OCI-LY7 (cell line): ENCODE results near the gene RNF26. TPM values are rescaled to one million over a fixed set of nuclear protein-coding genes. Genes with fewer than 3 reads are reported as not detected.
A peak's percentile ranks its signal among the peaks of the same experiment; 100 is the strongest.

Source experiments
- BruUV-seq: library from RNA; stranded (reverse); fragments of 400-500 nt; replicated peaks from 2 replicates; lab custom pipeline; 2021; lab: Mats Ljungman, UMichigan
- CTCF ChIA-PET: fragments of 300-600 bp; sonication (Branson Sonifier 250); formaldehyde crosslinking; loops from one replicate; lab custom pipeline; 2022; ENCODE audit warnings: antibody characterized with exemption; ENCODE audit not compliant: unreplicated experiment; lab: Charles Lee
- POLR2A ChIA-PET: fragments of 300-600 bp; sonication (Branson Sonifier 250); formaldehyde crosslinking; loops from one replicate; lab custom pipeline; 2022; ENCODE audit warnings: antibody characterized with exemption; lab: Charles Lee
- DNase-seq: peaks from one replicate; pipeline ENCODE4 v3.0.0-alpha.2; 2015; ENCODE audit warnings: low spot score
- H2AFZ ChIP-seq: fragments of 200-600 bp; sonication (generic), shearing (Covaris generic); 2 replicates; pipeline ENCODE4 v1.6.1; 2014; ENCODE audit warnings: mild to moderate bottlenecking, antibody characterized with exemption, low read length, moderate library complexity
- H3K27ac ChIP-seq: fragments of 200-600 bp; sonication (generic); 2 replicates; pipeline ENCODE4 v1.5.1; 2014; ENCODE audit warnings: mixed run types, low read depth, mild to moderate bottlenecking, moderate library complexity, low read length, inconsistent platforms; ENCODE audit not compliant: poor library complexity, severe bottlenecking
- H3K36me3 ChIP-seq: fragments of 200-600 bp; sonication (generic); 2 replicates; pipeline ENCODE4 v1.6.1; 2014; ENCODE audit warnings: mild to moderate bottlenecking, antibody characterized with exemption, low read length, moderate library complexity, mixed read lengths; ENCODE audit not compliant: insufficient read depth
- H3K4me1 ChIP-seq: fragments of 200-600 bp; sonication (generic); 2 replicates; pipeline ENCODE4 v1.5.1; 2014; ENCODE audit warnings: mild to moderate bottlenecking, low read length; ENCODE audit not compliant: insufficient read depth, poor library complexity, severe bottlenecking
- H3K4me2 ChIP-seq: fragments of 200-600 bp; sonication (generic); 2 replicates; pipeline ENCODE4 v1.6.1; 2014; ENCODE audit warnings: mild to moderate bottlenecking, low read length
- H3K4me3 ChIP-seq: fragments of 200-600 bp; sonication (generic); 2 replicates; pipeline ENCODE4 v1.5.1; 2014; ENCODE audit warnings: mild to moderate bottlenecking, low read depth, low read length; ENCODE audit not compliant: poor library complexity, severe bottlenecking
- H3K79me2 ChIP-seq: fragments of 200-600 bp; sonication (generic); 2 replicates; pipeline ENCODE4 v1.6.1; 2016; ENCODE audit warnings: low read depth, mild to moderate bottlenecking, low read length, moderate library complexity, mixed read lengths; ENCODE audit not compliant: insufficient read depth
- H3K9me2 ChIP-seq: fragments of 200-600 bp; sonication (generic); 2 replicates; pipeline ENCODE4 v1.6.1; 2016; ENCODE audit warnings: mild to moderate bottlenecking, low read length, mixed read lengths; ENCODE audit not compliant: insufficient read depth
- H3K9me3 ChIP-seq: fragments of 200-600 bp; sonication (generic); 2 replicates; pipeline ENCODE4 v1.6.1; 2014; ENCODE audit warnings: mild to moderate bottlenecking, mixed run types, low read length, mixed read lengths
- H4K20me1 ChIP-seq: fragments of 200-600 bp; sonication (generic); 2 replicates; pipeline ENCODE4 v1.6.1; 2014; ENCODE audit warnings: mild to moderate bottlenecking, antibody characterized with exemption, low read length, moderate library complexity, mixed read lengths; ENCODE audit not compliant: insufficient read depth
- CTCF ChIP-seq: fragments of 200-600 bp; sonication (generic); conservative IDR thresholded peaks from 2 replicates; pipeline ENCODE4 v1.5.1; 2014; ENCODE audit warnings: mild to moderate bottlenecking, antibody characterized with exemption, low read length, moderate library complexity, mixed read lengths
- EZH2phosphoT487 ChIP-seq: fragments of 200-600 bp; sonication (generic); IDR thresholded peaks from 2 replicates; pipeline ENCODE4 v1.6.1; 2018; ENCODE audit warnings: low read depth, borderline replicate concordance, mild to moderate bottlenecking, mixed run types, antibody characterized with exemption, low read length, moderate library complexity, mixed read lengths
- intact Hi-C: fragments of 100-400 bp; cut with micrococcal nuclease; formaldehyde crosslinking; loops from one replicate; pipeline ENCODE4 v1.10.0; 2022; ENCODE audit not compliant: unreplicated experiment
- total RNA-seq, 2 experiments: library from RNA; depleted of rRNA in 1 of 2; stranded (reverse); fragments of >200 nt in 1 of 2; shearing (Covaris generic) in 1 of 2; gene quantifications; 2 replicates each; pipeline ENCODE4 v1.2.3, GENCODE V29; 2014 to 2022

Gene RNF26
- total RNA-seq, 2 experiments from 2014 or later = 13.9 to 52.5 TPM

- Histone ChIP-seq H3K4me2 (peak overlapping the region; percentile 61), H2AFZ (no peak overlapping the region), H3K9me3 (no peaks in the 10 kb centered on the region), H3K4me1 (peaks cover 36% of the 10 kb centered on the region), H3K36me3 (no peaks in the 10 kb centered on the region), H3K9me2 (no peaks in the 10 kb centered on the region), H4K20me1 (no peaks in the 10 kb centered on the region), H3K79me2 (no peaks in the 10 kb centered on the region), H3K27ac (no peak overlapping the region), H3K4me3 (peak overlapping the region; percentile 20)
- DNase-seq = peak; percentile 73
- POLR2A ChIA-PET = no interaction called here
- intact Hi-C loops = no loop called here
- TF ChIP-seq CTCF = 0 out of 2 replicates have a peak, but pooled peaks have one; percentile 16
- no peak for TF ChIP-seq EZH2phosphoT487
- BruUV-seq = no TSS peak
- CTCF ChIA-PET = interaction anchor here (0.6 kb wide), 1 partner anchor 382 kb away, joined by 3 read pairs; no protein-coding TSS in a partner anchor
These were observed 19.0 kb upstream of the RNF26 start for GRCh38 chr11:119315131-119316015.

DNA sequence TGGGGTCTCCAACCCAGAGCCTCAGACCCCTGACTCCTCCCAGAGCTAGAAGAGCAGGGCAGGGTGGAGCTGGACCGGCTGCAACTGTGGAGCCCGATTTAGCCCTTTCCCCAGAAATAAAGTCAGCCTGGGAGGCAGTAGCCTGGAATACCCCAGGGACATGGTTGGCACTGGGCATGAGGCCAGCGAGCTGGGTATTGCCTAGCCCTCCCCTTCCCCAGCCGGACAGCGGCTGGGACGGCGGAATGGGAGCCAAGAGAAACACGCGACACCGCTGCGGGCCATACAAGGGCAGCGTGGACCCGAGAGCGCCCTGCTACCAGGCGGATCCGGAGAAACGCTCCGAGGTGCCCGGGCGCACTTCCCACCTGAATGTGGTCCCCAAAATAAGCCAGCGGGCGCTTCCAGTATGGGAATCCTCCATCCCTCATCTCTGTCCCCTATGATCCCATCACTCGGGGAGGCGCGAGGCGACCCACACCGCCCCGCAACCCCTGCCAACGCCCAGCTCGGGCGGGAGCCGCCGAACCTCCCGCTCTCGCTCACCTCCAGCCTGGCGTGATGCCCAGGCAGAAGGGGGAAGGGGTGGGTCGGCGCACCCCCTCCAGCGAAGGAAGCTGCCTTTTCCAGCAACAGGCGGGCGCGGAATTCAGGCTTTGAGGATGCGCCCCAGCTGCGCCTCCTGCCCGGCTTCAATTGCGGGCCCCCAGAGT, 18.2 kb upstream of the RNF26 start:
- BruUV-seq = no TSS peak
- Histone ChIP-seq H3K27ac (no peak overlapping the region), H3K9me2 (no peaks in the 10 kb centered on the region), H3K4me3 (no peak overlapping the region), H3K4me1 (peaks cover 44% of the 10 kb centered on the region), H3K36me3 (no peaks in the 10 kb centered on the region), H3K4me2 (peak overlapping the region; percentile 61), H3K9me3 (no peaks in the 10 kb centered on the region), H4K20me1 (no peaks in the 10 kb centered on the region), H3K79me2 (no peaks in the 10 kb centered on the region), H2AFZ (no peak overlapping the region)
- no peak for DNase-seq
- CTCF ChIA-PET = no interaction called here
- no peak for TF ChIP-seq EZH2phosphoT487
- TF ChIP-seq CTCF = no peak
- POLR2A ChIA-PET = interaction anchor here (1.7 kb wide), 1 partner anchor 15 kb away, joined by 4 read pairs; no protein-coding TSS in a partner anchor
- intact Hi-C loops = no loop called here
